GM23338 (cell line): Measurements from ENCODE around the gene GAPDH. TPM values are rescaled to one million over a fixed set of nuclear protein-coding genes. Genes with fewer than 3 reads are reported as not detected.

Experiments used
- ATAC-seq: fragments of 200-7000 bp; cut with Tn5 transposase; 3 replicates; pipeline ENCODE4 v1.9.1; 2020
- DNase-seq: peaks from one replicate; pipeline ENCODE4 v3.0.0-alpha.2; 2015; ENCODE audit warnings: low spot score
- H2AFZ ChIP-seq: fragments of 200-600 bp; sonication (generic); 2 replicates; pipeline ENCODE4 v1.8.0; 2016; ENCODE audit warnings: antibody characterized with exemption, mild to moderate bottlenecking, moderate library complexity
- H3F3A ChIP-seq: fragments of 200-600 bp; sonication (generic); replicated peaks from 2 replicates; pipeline ENCODE4 v1.8.0; 2017; ENCODE audit warnings: antibody characterized with exemption, mixed run types, low read depth
- H3K27ac ChIP-seq: fragments of 200-600 bp; sonication (generic); 2 replicates; pipeline ENCODE4 v1.6.1; 2016; ENCODE audit warnings: low read depth
- H3K27me3 ChIP-seq: fragments of 200-600 bp; sonication (generic); 2 replicates; pipeline ENCODE4 v1.8.0; 2016; ENCODE audit warnings: mild to moderate bottlenecking, mixed run types, moderate library complexity; ENCODE audit not compliant: insufficient read depth
- H3K36me3 ChIP-seq: fragments of 200-600 bp; sonication (generic); 2 replicates; pipeline ENCODE4 v1.8.0; 2016; ENCODE audit warnings: mild to moderate bottlenecking; ENCODE audit not compliant: insufficient read depth
- H3K4me1 ChIP-seq: fragments of 200-600 bp; sonication (generic); 2 replicates; pipeline ENCODE4 v1.8.0; 2016; ENCODE audit warnings: mild to moderate bottlenecking, moderate library complexity; ENCODE audit not compliant: insufficient read depth
- H3K4me2 ChIP-seq: fragments of 200-600 bp; sonication (generic); 2 replicates; pipeline ENCODE4 v1.7.1; 2017; ENCODE audit warnings: mixed run types
- H3K4me3 ChIP-seq: fragments of 200-600 bp; sonication (generic); 2 replicates; pipeline ENCODE4 v1.6.1; 2016; ENCODE audit warnings: mixed run types
- H3K79me2 ChIP-seq: fragments of 200-600 bp; sonication (generic); replicated peaks from 2 replicates; pipeline ENCODE4 v1.8.0; 2017; ENCODE audit warnings: mild to moderate bottlenecking; ENCODE audit not compliant: insufficient read depth
- H3K9me2 ChIP-seq: fragments of 200-600 bp; sonication (generic); 2 replicates; pipeline ENCODE4 v1.8.0; 2017; ENCODE audit not compliant: insufficient read depth
- H4K20me1 ChIP-seq: fragments of 200-600 bp; sonication (generic); replicated peaks from 2 replicates; pipeline ENCODE4 v1.8.0; 2017; ENCODE audit warnings: mild to moderate bottlenecking; ENCODE audit not compliant: insufficient read depth
- H3K27ac Mint-ChIP-seq: 2 replicates; pipeline ENCODE4 v1.8.0; 2020; ENCODE audit warnings: inconsistent platforms, mild to moderate bottlenecking, moderate library complexity, mixed read lengths
- H3K27me3 Mint-ChIP-seq: 3 replicates; pipeline ENCODE4 v1.8.0; 2022; ENCODE audit warnings: low read depth, mild to moderate bottlenecking, moderate library complexity, mixed read lengths, inconsistent platforms; ENCODE audit not compliant: insufficient read depth, poor library complexity
- H3K36me3 Mint-ChIP-seq: 3 replicates; pipeline ENCODE4 v1.8.0; 2021; ENCODE audit warnings: low read depth, mild to moderate bottlenecking, inconsistent platforms, moderate library complexity, mixed read lengths
- H3K4me1 Mint-ChIP-seq: 3 replicates; pipeline ENCODE4 v1.8.0; 2020; ENCODE audit warnings: mild to moderate bottlenecking, inconsistent platforms, mixed read lengths
- H3K4me3 Mint-ChIP-seq: 3 replicates; pipeline ENCODE4 v1.8.0; 2021; ENCODE audit warnings: moderate library complexity, mild to moderate bottlenecking, inconsistent platforms, mixed read lengths
- H3K9me3 Mint-ChIP-seq: 3 replicates; pipeline ENCODE4 v1.8.0; 2020; ENCODE audit warnings: moderate library complexity, mild to moderate bottlenecking, inconsistent platforms, mixed read lengths
- NANOG ChIP-seq: IDR thresholded peaks from 2 replicates; pipeline ENCODE4 v1.6.1; 2016; ENCODE audit warnings: antibody characterized with exemption, borderline replicate concordance
- POLR2AphosphoS5 ChIP-seq: IDR thresholded peaks from 2 replicates; pipeline ENCODE4 v1.6.1; 2016; ENCODE audit warnings: antibody characterized with exemption, low read depth
- STAT1 ChIP-seq: IDR thresholded peaks from one replicate; pipeline ENCODE4 v1.6.1; 2016; ENCODE audit warnings: antibody characterized with exemption; ENCODE audit not compliant: unreplicated experiment
- ZNF114 ChIP-seq: fragments of 250-450 bp; sonication (Bioruptor Pico); IDR thresholded peaks from 2 replicates; pipeline ENCODE4 v1.5.0; 2020; ENCODE audit warnings: mild to moderate bottlenecking, moderate library complexity
- ZNF331 ChIP-seq: fragments of 250-450 bp; sonication (Bioruptor Pico); IDR thresholded peaks from 2 replicates; pipeline ENCODE4 v1.5.0; 2020; ENCODE audit warnings: low read depth, mild to moderate bottlenecking, moderate library complexity
- polyA plus RNA-seq: library from polyadenylated mRNA; unstranded; fragments of >200 nt; fragmentation: Nextera tagmentation; extraction: Ambion mirVana; gene quantifications from 2 replicates; pipeline ENCODE4 v1.2.1, GENCODE V29; 2016
- total RNA-seq: library from RNA; depleted of rRNA; stranded (reverse); fragments of >200 nt; shearing (Covaris generic); gene quantifications from 2 replicates; pipeline ENCODE4 v1.2.3, GENCODE V29; 2014
- TF ChIP-seq, protein P1 (sequence below): IDR thresholded peaks from 2 replicates; pipeline ENCODE4 v1.6.1; 2016; ENCODE audit warnings: antibody characterized with exemption
- TF ChIP-seq, protein P2 (sequence below), 2 experiments: fragments of 200-600 bp in 1 of 2; sonication (generic) in 1 of 2; conservative IDR thresholded peaks; 2 replicates each; pipeline versions ENCODE4 v1.5.1 to v1.6.1; 2016 to 2017; ENCODE audit warnings: antibody characterized with exemption in 2 of 2, low read depth in 2 of 2, mild to moderate bottlenecking in 2 of 2, moderate library complexity in 1 of 2

GAPDH gene
- total and polyA plus RNA-seq, 2 experiments from 2014 or later: 5,853 to 6,219 TPM

DNA sequence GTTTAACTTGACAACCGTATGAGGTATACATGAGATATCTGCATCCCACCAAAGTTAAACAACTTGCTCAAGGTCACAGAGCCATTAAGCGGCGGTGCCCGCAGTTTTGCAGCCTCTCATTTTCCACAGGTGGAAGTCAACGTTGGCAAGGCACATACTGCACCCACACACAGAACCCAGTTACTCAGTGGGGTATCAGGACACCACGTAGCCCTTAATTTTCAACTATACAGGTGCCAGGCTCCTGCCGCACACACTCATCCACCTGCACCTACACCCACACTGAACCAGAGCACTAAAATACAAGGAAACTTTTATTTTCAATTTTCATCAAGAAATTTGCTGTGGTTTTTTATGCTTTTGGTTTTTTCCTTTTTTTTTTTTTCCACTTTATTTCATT is 35.5 kb downstream of the GAPDH start:
- H4K20me1 ChIP-seq: peaks cover 12% of the 10 kb centered on the region
- Mint-ChIP-seq H3K27me3 (peaks cover 22% of the 10 kb centered on the region), H3K4me3 (peak overlapping the region; percentile 99), H3K9me3 (no peaks in the 10 kb centered on the region), H3K36me3 (peaks cover 90% of the 10 kb centered on the region), H3K27ac (peak overlapping the region; percentile 73; the same call in 1 of the 2 replicates), H3K4me1 (peaks cover 18% of the 10 kb centered on the region)
- H3K4me2 ChIP-seq: no peak overlapping the region
- ATAC-seq: no peak
- TF ChIP-seq STAT1: no peak
- TF ChIP-seq, protein P1, sequence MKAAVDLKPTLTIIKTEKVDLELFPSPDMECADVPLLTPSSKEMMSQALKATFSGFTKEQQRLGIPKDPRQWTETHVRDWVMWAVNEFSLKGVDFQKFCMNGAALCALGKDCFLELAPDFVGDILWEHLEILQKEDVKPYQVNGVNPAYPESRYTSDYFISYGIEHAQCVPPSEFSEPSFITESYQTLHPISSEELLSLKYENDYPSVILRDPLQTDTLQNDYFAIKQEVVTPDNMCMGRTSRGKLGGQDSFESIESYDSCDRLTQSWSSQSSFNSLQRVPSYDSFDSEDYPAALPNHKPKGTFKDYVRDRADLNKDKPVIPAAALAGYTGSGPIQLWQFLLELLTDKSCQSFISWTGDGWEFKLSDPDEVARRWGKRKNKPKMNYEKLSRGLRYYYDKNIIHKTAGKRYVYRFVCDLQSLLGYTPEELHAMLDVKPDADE: no peak
- no peak for TF ChIP-seq POLR2AphosphoS5
- TF ChIP-seq ZNF114: no peak
- TF ChIP-seq, protein P2, sequence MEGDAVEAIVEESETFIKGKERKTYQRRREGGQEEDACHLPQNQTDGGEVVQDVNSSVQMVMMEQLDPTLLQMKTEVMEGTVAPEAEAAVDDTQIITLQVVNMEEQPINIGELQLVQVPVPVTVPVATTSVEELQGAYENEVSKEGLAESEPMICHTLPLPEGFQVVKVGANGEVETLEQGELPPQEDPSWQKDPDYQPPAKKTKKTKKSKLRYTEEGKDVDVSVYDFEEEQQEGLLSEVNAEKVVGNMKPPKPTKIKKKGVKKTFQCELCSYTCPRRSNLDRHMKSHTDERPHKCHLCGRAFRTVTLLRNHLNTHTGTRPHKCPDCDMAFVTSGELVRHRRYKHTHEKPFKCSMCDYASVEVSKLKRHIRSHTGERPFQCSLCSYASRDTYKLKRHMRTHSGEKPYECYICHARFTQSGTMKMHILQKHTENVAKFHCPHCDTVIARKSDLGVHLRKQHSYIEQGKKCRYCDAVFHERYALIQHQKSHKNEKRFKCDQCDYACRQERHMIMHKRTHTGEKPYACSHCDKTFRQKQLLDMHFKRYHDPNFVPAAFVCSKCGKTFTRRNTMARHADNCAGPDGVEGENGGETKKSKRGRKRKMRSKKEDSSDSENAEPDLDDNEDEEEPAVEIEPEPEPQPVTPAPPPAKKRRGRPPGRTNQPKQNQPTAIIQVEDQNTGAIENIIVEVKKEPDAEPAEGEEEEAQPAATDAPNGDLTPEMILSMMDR (conservative IDR thresholded peaks at IDR 0.05; ENCODE audit: low read depth in 2 of 2): no peak
- TF ChIP-seq NANOG: no peak
- H2AFZ ChIP-seq: no peak overlapping the region
- H3K27ac ChIP-seq: peak overlapping the region; percentile 99; the same call in 1 of the 2 replicates
- H3K36me3 ChIP-seq: peaks cover 59% of the 10 kb centered on the region
- peaks cover 20% of the 10 kb centered on the region for H3K4me1 ChIP-seq
- no peaks in the 10 kb centered on the region for H3K9me2 ChIP-seq
- H3K79me2 ChIP-seq: peaks cover 28% of the 10 kb centered on the region
- no peak for DNase-seq
- H3F3A ChIP-seq: peaks cover 60% of the 10 kb centered on the region
- H3K4me3 ChIP-seq: no peak overlapping the region
- H3K27me3 ChIP-seq: no peaks in the 10 kb centered on the region

GRCh38 chr12:6570264-6570887 is 36.1 kb downstream of the GAPDH start:
- H3K4me2 ChIP-seq: no peak overlapping the region
- peaks cover 22% of the 10 kb centered on the region for H3K27me3 Mint-ChIP-seq
- no peak overlapping the region for H2AFZ ChIP-seq
- peak overlapping the region; percentile 99; the same call in 1 of the 3 replicates for H3K4me3 Mint-ChIP-seq
- H3K9me2 ChIP-seq: no peaks in the 10 kb centered on the region
- H3K9me3 Mint-ChIP-seq: no peaks in the 10 kb centered on the region
- H4K20me1 ChIP-seq: peaks cover 12% of the 10 kb centered on the region
- H3K79me2 ChIP-seq: peaks cover 32% of the 10 kb centered on the region
- TF ChIP-seq NANOG (no peak), ZNF331 (no peak)
- TF ChIP-seq, protein P2 (conservative IDR thresholded peaks at IDR 0.05; ENCODE audit: low read depth in 2 of 2): peak; percentile 73 to 83
- peaks cover 90% of the 10 kb centered on the region for H3K36me3 Mint-ChIP-seq
- H3K36me3 ChIP-seq: peaks cover 61% of the 10 kb centered on the region
- H3K4me1 Mint-ChIP-seq: peaks cover 18% of the 10 kb centered on the region
- H3K4me3 ChIP-seq: no peak overlapping the region
- peak overlapping the region; percentile 73; the same call in 1 of the 2 replicates for H3K27ac Mint-ChIP-seq
- peak; percentile 67 for ATAC-seq
- H3K27me3 ChIP-seq: no peaks in the 10 kb centered on the region
- H3F3A ChIP-seq: peaks cover 62% of the 10 kb centered on the region
- peak overlapping the region; percentile 99 for H3K27ac ChIP-seq
- peak; percentile 85 for DNase-seq
- peaks cover 20% of the 10 kb centered on the region for H3K4me1 ChIP-seq
